BLaER1 (cell line): ENCODE results near the gene KIF3A.

Experiments
- H3K27ac ChIP-seq: shearing (Covaris generic); formaldehyde crosslinking; 2 replicates; pipeline ENCODE4 v1.8.1; 2022
- H3K27me3 ChIP-seq: shearing (Covaris generic); formaldehyde crosslinking; 2 replicates; pipeline ENCODE4 v1.8.1; 2022
- H3K36me3 ChIP-seq: shearing (Covaris generic); formaldehyde crosslinking; 2 replicates; pipeline ENCODE4 v1.8.1; 2022
- H3K4me1 ChIP-seq: shearing (Covaris generic); formaldehyde crosslinking; 2 replicates; pipeline ENCODE4 v1.8.1; 2022
- H3K4me2 ChIP-seq: shearing (Covaris generic); formaldehyde crosslinking; 2 replicates; pipeline ENCODE4 v1.8.1; 2022
- H3K4me3 ChIP-seq: shearing (Covaris generic); formaldehyde crosslinking; 2 replicates; pipeline ENCODE4 v1.8.1; 2022
- H3K9ac ChIP-seq: shearing (Covaris generic); formaldehyde crosslinking; 2 replicates; pipeline ENCODE4 v1.8.1; 2022
- H3K9me3 ChIP-seq: shearing (Covaris generic); formaldehyde crosslinking; 2 replicates; pipeline ENCODE4 v1.8.1; 2022
- H4K20me1 ChIP-seq: shearing (Covaris generic); formaldehyde crosslinking; 2 replicates; pipeline ENCODE4 v1.8.1; 2022
- Cebpa-rat ChIP-seq: shearing (Covaris generic); IDR thresholded peaks from 2 replicates; pipeline ENCODE4 v1.8.1; 2022

The KIF3A gene

DNA sequence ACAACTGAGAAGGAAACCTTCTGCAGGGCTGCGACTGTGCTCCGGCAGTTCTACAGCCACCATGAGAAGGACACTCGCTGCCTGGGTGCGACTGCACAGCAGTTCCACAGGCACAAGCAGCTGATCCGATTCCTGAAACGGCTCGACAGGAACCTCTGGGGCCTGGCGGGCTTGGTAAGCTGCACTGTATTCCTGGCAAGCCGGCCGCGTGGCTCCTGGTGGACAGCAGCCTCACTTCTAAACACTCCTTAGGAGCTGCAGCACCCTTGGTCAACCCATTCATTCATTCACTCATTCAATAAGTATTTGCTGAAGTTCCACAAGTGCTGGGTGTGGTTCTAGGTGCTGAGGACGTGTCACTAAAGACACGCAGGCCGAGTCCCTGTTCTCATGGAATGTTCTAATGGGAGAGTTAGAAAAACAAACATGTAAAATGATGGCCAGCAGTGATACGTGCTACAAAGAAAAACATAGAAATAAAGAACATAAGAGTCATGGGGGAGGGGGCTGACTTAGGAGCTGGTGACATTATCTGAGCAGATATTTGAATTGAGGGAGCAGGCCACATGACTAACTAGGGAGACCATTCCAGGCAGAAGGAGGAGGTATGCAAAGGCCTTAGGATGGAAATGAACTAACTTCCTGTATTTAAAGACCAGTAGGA lies 57.5 kb downstream of the KIF3A start:
- no peak overlapping the region for H3K27ac ChIP-seq
- no peaks in the 10 kb centered on the region for H4K20me1 ChIP-seq
- H3K27me3 ChIP-seq: no peaks in the 10 kb centered on the region
- no peak overlapping the region for H3K9ac ChIP-seq
- no peak overlapping the region for H3K4me2 ChIP-seq
- H3K36me3 ChIP-seq: no peaks in the 10 kb centered on the region
- no peak overlapping the region for H3K4me3 ChIP-seq
- no peaks in the 10 kb centered on the region for H3K9me3 ChIP-seq
- no peak for TF ChIP-seq Cebpa-rat
- H3K4me1 ChIP-seq: peaks cover 17% of the 10 kb centered on the region

DNA sequence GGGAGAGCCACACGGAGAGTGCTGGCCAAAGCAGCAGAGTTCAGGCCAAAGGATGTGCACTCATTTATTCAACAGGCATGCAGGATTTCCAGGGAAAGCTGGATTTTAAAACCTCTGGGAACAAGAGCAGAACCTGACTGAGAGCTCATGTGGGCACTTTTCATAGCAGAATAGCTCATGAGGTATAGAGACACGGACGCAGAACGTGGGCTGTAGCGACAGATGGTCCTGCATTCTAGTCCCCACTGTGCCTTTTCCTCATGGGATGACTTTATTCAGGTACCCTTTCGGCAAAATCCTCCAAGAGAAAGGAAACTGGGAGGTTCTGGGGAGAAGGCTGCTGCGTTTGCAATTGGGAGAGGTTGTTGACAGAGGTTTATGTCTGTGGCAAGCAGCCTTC lies 58.2 kb downstream of the KIF3A start:
- Histone ChIP-seq H3K27me3 (no peaks in the 10 kb centered on the region), H3K27ac (no peak overlapping the region), H3K4me2 (no peak overlapping the region), H3K4me1 (peaks cover 10% of the 10 kb centered on the region), H3K9me3 (no peaks in the 10 kb centered on the region), H3K4me3 (no peak overlapping the region), H3K36me3 (no peaks in the 10 kb centered on the region), H3K9ac (no peak overlapping the region), H4K20me1 (no peaks in the 10 kb centered on the region)
- TF ChIP-seq Cebpa-rat: no peak

DNA sequence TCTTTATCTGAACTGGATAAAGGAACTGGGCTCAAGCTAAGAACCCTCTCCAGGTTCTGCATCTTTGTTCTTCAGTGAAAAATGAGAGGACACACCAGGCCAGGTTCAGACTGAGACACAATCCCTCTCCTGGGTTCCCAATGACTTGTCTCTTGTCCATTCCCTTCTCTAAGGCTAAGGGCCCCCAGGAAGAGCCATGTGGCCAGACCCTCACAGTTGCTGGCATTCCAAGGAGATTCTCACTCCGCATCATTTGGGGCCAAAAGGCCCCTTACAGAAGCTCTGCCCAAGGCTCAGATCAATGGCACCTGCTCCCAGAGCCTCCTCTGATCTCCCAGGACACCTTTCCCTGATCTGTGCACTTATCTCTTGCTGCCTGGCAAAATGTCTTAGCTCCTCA lies 58.6 kb downstream of the KIF3A start:
- no peak overlapping the region for H3K27ac ChIP-seq
- no peak for TF ChIP-seq Cebpa-rat
- H3K9ac ChIP-seq: no peak overlapping the region
- no peaks in the 10 kb centered on the region for H3K36me3 ChIP-seq
- H3K4me2 ChIP-seq: no peak overlapping the region
- peaks cover 7% of the 10 kb centered on the region; the same call in 1 of the 2 replicates for H3K4me1 ChIP-seq
- no peaks in the 10 kb centered on the region for H3K27me3 ChIP-seq
- no peaks in the 10 kb centered on the region for H3K9me3 ChIP-seq
- H4K20me1 ChIP-seq: no peaks in the 10 kb centered on the region
- H3K4me3 ChIP-seq: no peak overlapping the region

DNA sequence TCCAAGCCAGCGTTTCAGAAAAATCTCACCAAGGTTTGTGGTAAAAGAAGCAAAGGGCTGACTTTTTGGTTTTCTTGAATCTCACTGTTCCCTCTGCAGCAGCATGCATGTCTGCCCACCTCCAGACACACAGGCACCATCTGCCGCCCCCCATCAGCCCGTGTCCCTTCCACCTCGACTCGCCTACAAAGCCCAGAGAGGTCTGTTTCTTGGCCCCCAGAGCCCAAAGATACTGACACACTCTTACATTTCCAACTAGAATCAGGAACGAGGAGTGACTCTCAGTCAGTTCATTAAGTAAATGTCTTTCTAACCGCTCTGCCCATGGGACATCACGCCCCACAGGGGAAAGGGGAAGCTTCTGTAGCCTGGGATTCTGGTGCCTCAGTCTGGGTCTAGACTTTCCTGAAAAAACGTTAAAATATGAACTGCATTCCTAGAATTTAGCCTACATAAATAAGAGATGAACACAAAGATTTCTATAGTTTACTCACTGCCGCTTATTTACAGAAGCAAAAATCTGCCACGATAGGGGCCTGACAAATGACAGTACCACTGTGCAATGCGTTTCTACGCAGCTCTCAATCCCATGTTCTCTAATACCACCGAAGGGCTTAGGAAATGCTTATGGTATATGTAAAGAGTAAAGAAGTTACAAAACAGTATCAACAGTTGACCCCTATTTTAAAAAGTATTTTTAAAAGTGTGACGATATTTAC lies 59.5 kb downstream of the KIF3A start:
- H3K9me3 ChIP-seq: no peaks in the 10 kb centered on the region
- H3K4me3 ChIP-seq: no peak overlapping the region
- H3K27me3 ChIP-seq: no peaks in the 10 kb centered on the region
- no peak overlapping the region for H3K9ac ChIP-seq
- H3K27ac ChIP-seq: no peak overlapping the region
- no peaks in the 10 kb centered on the region for H4K20me1 ChIP-seq
- H3K4me1 ChIP-seq: peaks cover 7% of the 10 kb centered on the region; the same call in 1 of the 2 replicates
- H3K36me3 ChIP-seq: no peaks in the 10 kb centered on the region
- TF ChIP-seq Cebpa-rat: no peak
- no peak overlapping the region for H3K4me2 ChIP-seq

DNA sequence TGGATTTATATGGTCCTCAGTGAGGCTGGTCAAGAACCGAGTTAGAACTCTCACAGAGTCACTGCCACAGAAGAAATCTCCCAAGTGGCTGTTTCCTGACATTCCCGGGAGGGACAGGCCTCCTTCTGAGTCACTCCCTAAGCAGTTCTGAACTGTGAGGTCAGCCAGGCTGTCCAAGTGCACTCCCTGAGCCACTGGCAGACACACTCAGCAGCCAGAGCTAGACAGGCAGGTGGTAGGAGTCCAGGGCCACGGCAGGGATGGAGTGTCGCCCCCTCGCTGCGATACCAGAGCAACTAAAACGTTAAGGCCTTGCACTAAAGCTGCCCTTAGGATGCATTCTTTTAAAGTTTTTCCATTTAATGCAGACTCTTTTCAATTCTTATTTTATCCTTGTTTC lies 60.2 kb downstream of the KIF3A start:
- Histone ChIP-seq H4K20me1 (no peaks in the 10 kb centered on the region), H3K27me3 (no peaks in the 10 kb centered on the region), H3K4me3 (no peak overlapping the region), H3K9ac (no peak overlapping the region), H3K36me3 (no peaks in the 10 kb centered on the region), H3K27ac (no peak overlapping the region), H3K4me1 (peaks cover 7% of the 10 kb centered on the region; the same call in 1 of the 2 replicates), H3K9me3 (no peaks in the 10 kb centered on the region), H3K4me2 (no peak overlapping the region)
- no peak for TF ChIP-seq Cebpa-rat

DNA sequence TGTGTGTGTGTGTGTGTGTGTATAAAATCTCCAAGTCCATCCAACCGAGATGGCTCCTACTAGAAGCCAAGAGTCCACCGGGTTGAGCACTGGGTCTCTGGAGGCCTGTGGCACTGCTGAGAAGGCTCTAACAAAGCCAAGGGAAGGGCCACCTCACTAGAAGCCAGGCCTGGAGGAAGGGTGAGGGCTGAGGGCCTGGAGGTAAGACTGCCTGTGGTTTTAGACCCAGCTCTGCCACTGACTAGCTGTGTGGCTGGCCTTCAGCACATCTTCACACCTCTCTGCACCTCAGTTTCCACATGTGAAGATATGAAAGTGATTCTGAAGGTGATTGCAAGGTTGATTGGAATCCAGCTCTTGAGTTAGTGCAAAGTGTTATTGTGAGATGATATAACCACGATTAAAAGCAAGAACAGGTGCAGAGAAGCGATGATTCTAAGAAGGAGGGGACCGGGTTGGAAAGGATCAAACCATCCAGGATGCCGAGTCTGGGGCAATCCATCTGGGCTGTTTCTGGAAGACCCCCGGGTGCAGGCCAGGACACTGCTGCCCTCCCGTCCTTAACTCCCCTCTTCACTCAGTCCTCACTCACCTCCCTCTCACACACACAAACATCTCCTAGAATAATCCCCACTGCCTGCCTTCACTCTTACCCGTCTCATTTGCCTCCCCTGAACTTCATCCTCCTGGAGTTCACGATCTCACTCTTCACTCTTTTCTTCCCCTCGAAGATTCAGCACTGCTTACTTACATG lies 61.2 kb downstream of the KIF3A start:
- Histone ChIP-seq H3K4me2 (no peak overlapping the region), H3K27me3 (no peaks in the 10 kb centered on the region), H3K9me3 (no peaks in the 10 kb centered on the region), H3K9ac (no peak overlapping the region), H4K20me1 (no peaks in the 10 kb centered on the region), H3K36me3 (no peaks in the 10 kb centered on the region), H3K4me3 (no peak overlapping the region), H3K27ac (no peak overlapping the region), H3K4me1 (peaks cover 1% of the 10 kb centered on the region; the same call in 1 of the 2 replicates)
- TF ChIP-seq Cebpa-rat: no peak

DNA sequence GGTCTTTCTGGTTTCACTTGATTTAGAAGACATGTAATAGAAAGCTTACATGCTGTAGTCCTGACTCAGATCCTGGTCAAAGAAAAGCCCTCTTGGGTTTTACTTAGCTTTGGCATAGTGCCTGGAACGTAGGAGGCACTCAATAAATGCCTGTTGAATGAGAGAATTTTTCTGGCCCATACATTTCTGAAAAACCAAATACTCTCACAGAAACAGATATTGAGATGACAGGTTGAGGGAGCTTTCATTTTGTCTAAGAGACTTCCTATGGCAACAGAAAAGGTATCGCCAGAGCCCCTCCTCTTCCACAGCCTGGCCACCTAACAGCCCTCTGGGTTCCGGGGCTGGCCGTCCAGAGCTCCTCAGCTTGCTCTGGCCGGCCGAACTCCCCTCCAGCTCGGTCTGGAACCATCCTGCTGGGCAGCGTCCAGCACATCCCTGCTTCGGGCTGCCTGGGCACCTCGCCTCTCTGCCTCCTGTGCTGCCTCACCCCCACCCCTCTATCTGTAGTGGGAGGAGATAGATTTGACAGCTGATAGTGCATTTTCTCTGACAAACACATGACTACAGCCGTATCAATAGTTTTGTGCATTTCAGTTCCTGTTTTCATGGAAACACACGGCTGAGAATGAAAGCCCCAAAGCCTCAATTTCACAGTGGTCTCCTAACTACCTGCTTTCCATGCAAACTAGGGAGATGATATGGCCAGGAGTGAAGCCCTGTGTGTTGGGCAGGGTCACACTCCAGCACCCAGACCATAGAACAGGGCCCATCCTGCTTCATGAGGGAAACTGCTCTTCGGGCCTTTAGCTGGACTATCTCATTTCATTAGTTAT lies 62.5 kb downstream of the KIF3A start:
- no peaks in the 10 kb centered on the region for H3K36me3 ChIP-seq
- H3K4me2 ChIP-seq: no peak overlapping the region
- no peaks in the 10 kb centered on the region for H3K27me3 ChIP-seq
- no peaks in the 10 kb centered on the region for H4K20me1 ChIP-seq
- no peaks in the 10 kb centered on the region for H3K4me1 ChIP-seq
- no peak overlapping the region for H3K9ac ChIP-seq
- no peak overlapping the region for H3K27ac ChIP-seq
- no peak for TF ChIP-seq Cebpa-rat
- H3K9me3 ChIP-seq: no peaks in the 10 kb centered on the region
- no peak overlapping the region for H3K4me3 ChIP-seq

DNA sequence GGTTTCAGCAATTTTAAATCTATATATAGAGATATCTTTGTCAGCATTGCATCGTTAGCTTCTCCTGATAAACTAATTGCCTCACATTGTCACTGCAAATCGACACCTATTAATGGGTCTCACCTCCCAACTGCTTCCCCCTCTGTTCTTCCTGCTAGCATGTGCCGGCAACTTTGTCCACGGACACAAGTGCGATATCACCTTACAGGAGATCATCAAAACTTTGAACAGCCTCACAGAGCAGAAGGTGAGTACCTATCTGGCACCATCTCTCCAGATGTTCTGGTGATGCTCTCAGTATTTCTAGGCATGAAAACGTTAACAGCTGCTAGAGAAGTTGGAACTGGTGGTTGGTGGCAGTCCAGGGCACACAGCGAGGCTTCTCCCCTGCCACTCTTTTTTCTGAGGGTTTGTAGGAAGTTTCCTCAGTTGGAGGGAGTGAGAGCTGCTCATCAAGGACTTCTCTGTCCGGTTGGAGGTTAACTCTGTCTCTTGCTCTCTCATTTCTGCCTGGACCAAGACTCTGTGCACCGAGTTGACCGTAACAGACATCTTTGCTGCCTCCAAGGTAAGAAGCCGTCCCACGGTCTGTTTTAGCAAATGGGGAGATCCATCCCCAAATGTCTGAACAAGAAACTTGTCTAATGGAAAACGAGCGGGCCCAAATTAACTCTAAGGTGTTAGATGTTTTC lies 63.3 kb downstream of the KIF3A start, which contains the start of gene IL4:
Gene IL4 (plus strand): TSS at position 51 of the 692 bp plus-strand sequence. CDS start 62 bp downstream, at position 113.
- no peaks in the 10 kb centered on the region for H4K20me1 ChIP-seq

DNA sequence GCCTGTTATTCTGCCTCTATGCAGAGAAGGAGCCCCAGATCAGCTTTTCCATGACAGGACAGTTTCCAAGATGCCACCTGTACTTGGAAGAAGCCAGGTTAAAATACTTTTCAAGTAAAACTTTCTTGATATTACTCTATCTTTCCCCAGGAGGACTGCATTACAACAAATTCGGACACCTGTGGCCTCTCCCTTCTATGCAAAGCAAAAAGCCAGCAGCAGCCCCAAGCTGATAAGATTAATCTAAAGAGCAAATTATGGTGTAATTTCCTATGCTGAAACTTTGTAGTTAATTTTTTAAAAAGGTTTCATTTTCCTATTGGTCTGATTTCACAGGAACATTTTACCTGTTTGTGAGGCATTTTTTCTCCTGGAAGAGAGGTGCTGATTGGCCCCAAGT lies 63.9 kb downstream of the KIF3A start:
- no peak overlapping the region for H3K4me2 ChIP-seq
- H3K36me3 ChIP-seq: no peaks in the 10 kb centered on the region

More for the DNA sequence above, 63.3 kb downstream of the KIF3A start, which contains the start of gene IL4:
- Histone ChIP-seq H3K4me2 (no peak within 1 kb of the TSS), H3K27me3 (no peaks in the 10 kb centered on the region), H3K36me3 (no peaks in the 10 kb centered on the region), H3K4me1 (no peaks in the 10 kb centered on the region), H3K9me3 (no peaks in the 10 kb centered on the region), H3K9ac (no peak within 1 kb of the TSS), H3K27ac (no peak within 1 kb of the TSS), H3K4me3 (no peak within 1 kb of the TSS)
- TF ChIP-seq Cebpa-rat: no peak

More for the DNA sequence above, 63.9 kb downstream of the KIF3A start:
- Histone ChIP-seq H3K27ac (no peak overlapping the region), H4K20me1 (no peaks in the 10 kb centered on the region), H3K4me1 (no peaks in the 10 kb centered on the region), H3K4me3 (no peak overlapping the region), H3K27me3 (no peaks in the 10 kb centered on the region), H3K9ac (no peak overlapping the region), H3K9me3 (no peaks in the 10 kb centered on the region)
- no peak for TF ChIP-seq Cebpa-rat
